Measurements from ENCODE around the gene SESN3.

DNA sequence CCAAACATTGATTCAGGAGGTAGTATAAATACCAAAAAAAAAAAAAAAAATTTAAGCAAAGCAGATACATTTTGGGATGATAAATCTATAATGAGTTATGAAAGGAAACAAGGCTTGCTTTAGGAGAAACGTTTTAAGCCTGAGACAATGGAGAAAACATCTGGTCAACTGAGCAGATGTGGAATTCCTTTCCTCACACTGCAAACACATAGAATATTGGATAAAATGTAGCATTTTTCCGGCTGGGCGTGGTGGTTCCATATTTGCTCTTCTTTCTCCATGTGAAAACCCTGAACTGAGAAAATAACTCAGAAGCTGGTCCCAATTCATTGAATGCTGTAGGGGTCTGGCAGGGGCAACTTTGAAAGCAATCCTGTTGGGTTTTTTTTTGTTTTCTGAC is 107.4 kb downstream of the SESN3 start:
- TF ChIP-seq, protein P1, sequence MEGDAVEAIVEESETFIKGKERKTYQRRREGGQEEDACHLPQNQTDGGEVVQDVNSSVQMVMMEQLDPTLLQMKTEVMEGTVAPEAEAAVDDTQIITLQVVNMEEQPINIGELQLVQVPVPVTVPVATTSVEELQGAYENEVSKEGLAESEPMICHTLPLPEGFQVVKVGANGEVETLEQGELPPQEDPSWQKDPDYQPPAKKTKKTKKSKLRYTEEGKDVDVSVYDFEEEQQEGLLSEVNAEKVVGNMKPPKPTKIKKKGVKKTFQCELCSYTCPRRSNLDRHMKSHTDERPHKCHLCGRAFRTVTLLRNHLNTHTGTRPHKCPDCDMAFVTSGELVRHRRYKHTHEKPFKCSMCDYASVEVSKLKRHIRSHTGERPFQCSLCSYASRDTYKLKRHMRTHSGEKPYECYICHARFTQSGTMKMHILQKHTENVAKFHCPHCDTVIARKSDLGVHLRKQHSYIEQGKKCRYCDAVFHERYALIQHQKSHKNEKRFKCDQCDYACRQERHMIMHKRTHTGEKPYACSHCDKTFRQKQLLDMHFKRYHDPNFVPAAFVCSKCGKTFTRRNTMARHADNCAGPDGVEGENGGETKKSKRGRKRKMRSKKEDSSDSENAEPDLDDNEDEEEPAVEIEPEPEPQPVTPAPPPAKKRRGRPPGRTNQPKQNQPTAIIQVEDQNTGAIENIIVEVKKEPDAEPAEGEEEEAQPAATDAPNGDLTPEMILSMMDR (IDR thresholded peaks at IDR 0.05), result no peak
- TF ChIP-seq POLR2A (IDR thresholded peaks at IDR 0.05), result no peak
